Renal cortex interstitium (tissue), 11 donors: Measurements from ENCODE around the gene NKPD1. TPM values are rescaled to one million over a fixed set of nuclear protein-coding genes. Genes with fewer than 3 reads are reported as not detected.
A peak's percentile ranks its signal among the peaks of the same experiment; 100 is the strongest.

Source experiments
- DNase-seq, 11 donors: peaks; one replicate each; pipeline ENCODE4 v3.0.0-alpha.2; 2013; ENCODE audit warnings: low read depth in 9 of 11, low spot score in 4 of 11; ENCODE audit errors: extremely low read depth in 1 of 11
- polyA plus RNA-seq, 3 donors: library from polyadenylated mRNA; unstranded; fragments of 120-200 nt; gene quantifications; one replicate each; pipeline ENCODE4 v1.2.1, GENCODE V29; 2013; ENCODE audit not compliant: insufficient read length in 3 of 3

The NKPD1 gene
- polyA plus RNA-seq, 3 donors = 0.09 to 0.38 (median 0.13) TPM

DNA sequence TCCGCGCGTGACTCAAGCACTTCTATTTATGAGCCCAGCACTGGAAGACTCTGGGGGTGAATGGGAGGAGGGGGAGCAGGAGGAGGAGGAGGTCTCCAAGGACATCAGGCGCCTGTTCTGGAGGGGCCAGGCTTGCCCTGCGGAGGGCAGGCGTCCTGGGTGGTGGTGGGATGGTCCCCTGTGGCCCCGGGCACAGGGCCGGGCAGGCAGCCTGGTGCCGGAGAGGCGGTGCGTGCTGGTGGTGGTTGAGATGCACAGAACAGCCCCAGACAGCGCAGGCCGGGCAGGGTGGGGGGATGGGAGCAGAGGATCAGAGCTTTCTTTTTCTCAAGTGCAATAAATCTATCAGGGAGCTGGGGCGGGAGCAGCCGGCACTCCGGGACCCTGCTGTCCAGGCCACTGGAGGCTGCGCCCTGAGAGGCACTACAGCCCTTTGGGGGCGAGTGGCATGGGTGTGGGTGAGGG, 14.0 kb downstream of the NKPD1 start:
- DNase-seq = no peak

DNA sequence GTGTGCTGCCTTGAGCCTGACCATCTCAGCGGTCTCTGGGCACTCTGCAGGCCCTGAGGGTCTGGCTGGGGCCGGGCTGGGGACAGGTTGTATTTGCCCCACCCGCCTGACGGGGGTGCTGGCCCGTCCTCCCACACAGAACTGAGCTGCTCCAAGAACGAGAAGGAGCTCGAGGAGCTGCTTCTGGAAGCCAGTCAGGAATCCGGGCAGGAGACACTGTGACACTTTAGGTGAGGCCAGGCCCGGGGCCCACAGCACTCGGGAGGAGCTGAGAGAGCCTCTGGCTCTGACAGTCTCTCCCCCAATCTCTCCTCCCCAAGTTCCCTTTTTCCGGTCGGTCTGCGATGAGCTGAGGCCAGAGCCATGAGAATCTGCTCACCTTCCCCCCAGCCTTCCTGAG, 14.5 kb downstream of the NKPD1 start:
- DNase-seq = no peak

DNA sequence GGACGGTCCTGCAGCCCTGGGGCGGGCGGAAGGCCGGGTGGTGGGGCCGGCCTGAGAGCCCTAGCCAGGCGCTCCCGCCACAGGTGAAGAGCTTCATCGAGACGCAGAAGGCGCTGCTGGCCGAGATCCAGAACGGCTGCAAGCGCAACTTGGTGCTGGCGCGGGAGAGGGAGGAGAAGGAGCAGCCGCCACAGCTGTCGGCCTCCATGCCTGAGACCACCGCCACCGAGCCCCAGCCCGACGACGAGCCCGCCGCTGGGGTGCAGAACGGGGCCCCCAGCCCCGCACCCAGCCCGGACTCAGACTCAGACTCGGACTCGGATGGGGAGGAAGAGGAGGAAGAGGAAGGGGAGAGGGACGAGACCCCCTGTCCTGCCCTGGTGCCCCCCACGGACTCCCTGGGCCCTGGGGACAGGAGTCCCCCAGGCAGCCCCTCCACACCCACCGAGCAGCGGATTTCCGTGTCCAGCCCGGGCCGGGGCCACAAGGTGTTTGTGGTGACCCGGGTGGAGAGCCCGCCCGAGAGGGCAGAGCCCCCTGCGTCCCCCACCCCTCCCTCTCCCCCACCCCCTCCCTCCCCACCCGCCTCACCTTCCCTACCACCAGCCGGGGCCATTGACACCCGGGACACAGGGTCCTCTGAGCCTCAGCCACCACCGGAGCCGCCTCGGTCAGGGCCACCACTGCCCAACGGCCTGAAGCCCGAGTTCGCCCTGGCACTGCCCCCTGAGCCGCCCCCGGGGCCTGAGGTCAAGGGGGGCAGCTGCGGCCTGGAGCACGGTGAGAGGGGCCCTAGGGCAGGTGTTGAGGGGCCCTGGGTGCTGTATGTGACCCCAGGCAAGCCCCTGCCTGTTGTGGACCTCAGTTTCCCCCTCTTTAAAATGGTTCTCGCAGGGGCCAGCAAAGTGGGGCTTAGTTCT, 15.3 kb downstream of the NKPD1 start:
- no peak for DNase-seq

- DNase-seq = no peak
Measured at GRCh38 chr19:45144431-45145269, 16.1 kb downstream of the NKPD1 start.

DNA sequence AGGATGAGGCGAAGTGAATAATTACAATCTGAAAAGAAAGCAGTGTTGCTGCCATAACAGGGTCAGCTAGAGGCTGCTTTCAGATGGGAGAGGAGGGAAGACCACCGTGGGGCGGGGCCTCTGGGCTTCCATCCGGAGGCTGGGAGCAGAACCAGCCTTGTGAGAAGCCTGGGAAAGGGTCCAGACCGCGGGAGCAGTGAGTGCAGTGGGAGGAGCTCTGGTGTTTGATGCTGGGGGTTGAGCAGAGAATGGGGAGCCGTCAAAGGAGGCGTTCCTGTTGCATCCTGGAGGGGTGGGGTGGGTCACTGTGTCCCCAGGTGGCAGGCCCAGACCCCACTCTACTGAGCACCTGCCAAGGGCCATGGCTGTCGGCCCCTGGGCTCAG, 18.1 kb downstream of the NKPD1 start:
- no peak for DNase-seq

DNA sequence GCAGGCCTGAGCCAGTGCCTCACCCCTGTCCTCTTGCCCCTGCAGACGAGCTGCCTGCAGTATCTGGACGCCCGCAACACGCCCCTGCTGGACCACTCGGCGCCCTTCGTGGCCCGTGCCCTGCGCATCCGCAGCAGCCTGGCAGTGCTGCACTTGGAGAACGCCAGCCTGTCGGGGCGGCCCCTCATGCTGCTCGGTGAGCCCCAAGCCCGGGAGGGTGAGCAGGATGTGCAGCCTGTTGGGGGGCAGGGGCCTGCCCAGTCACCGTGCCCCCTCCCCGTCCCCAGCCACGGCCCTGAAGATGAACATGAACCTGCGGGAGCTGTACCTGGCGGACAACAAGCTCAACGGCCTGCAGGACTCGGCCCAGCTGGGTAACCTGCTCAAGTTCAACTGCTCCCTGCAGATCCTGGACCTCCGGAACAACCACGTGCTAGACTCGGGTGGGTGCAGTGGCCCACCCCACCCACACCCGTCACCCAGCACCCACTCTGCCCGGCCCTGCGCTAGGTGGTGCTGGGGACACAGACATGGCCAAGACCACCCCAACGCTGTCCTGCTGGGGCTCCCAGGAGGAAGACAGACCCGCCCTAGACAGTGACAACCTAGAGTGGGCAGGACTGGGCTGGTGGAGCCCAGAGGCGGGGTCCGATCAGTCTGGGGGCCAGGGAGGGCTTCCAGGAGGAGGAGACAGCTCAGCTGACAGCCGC, 18.6 kb downstream of the NKPD1 start:
- no peak for DNase-seq

GRCh38 chr19:45141203-45141900, 19.4 kb downstream of the NKPD1 start:
- no peak for DNase-seq

- DNase-seq = no peak
Measured at GRCh38 chr19:45140533-45140932, 20.2 kb downstream of the NKPD1 start.

DNA sequence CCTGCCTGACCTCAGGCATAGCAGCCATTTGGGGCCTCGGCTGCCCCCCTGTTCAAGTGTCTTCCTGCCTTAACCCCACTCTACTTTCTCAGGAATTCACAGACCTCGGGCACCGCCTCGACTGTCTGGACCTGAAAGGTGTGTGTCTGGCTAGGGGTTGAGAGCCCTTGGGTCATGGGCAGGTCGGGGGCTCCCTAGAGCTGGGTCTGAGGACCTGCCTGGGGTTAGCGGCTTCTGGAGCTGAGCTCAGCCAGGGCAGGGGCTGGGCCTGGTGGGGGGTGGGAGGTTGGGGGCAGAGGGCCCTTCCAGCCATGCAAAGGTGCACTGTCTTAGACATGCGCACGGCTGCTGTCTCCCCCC, 20.7 kb downstream of the NKPD1 start:
- DNase-seq = no peak

- no peak for DNase-seq
Measured at GRCh38 chr19:45139286-45140143, 21.3 kb downstream of the NKPD1 start.

GRCh38 chr19:45138303-45138751, 22.5 kb downstream of the NKPD1 start:
- no peak for DNase-seq

- DNase-seq = no peak
Measured at GRCh38 chr19:45137179-45137761, 23.5 kb downstream of the NKPD1 start.

DNA sequence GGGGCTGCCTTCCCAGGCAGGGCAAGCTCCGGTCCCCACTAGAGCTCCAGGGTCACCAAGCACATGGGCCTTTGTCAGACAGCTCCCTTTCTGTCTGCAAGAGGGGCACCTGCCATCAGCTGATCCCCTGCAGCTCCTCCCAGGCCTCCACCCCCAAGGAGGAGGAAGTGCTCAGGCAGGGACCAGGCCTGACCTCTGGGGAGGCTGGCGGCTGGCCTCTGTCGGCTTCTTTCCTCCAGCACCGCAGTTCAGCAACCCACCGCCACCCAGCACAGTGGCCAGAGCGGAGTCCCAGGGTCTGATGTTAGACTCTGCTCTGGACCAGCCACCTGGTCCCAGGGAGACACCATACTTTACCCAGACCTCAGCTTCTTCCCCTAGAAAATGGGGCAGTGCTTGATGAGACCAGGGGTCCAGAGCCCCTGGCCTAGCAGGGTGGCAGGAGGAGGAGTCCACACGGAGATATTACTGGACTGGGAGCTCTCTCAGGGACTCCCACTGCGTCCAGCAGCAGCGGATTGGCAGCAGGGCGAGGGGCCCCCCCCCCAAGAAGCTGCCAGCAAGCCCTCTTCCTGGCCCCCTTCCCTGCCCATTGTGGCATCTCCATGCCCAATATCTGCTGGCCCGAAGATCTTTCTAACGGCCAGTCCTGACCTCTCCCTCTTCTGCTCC, 24.1 kb downstream of the NKPD1 start:
- DNase-seq = no peak

- no peak for DNase-seq
Measured at GRCh38 chr19:45135176-45135885, 25.5 kb downstream of the NKPD1 start.

DNA sequence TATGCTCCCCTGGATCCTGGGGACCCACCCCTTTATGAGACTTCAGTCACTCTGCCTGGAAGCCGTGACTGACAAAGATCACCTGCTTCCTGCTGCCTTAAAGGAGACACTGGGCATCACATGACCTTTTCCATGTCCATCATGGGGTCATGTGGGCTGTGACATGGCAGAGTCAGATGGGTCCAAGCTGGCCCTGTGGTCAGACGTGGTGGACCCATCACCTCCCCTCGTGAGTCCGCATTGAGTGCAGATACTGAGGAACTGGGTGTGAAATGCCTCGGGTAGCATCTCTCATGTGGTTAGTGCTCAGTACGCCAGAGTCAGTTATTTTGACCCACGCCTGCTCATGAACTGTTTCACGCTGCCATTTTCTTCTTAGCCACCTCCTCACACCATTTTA, 27.1 kb downstream of the NKPD1 start:
- no peak for DNase-seq

DNA sequence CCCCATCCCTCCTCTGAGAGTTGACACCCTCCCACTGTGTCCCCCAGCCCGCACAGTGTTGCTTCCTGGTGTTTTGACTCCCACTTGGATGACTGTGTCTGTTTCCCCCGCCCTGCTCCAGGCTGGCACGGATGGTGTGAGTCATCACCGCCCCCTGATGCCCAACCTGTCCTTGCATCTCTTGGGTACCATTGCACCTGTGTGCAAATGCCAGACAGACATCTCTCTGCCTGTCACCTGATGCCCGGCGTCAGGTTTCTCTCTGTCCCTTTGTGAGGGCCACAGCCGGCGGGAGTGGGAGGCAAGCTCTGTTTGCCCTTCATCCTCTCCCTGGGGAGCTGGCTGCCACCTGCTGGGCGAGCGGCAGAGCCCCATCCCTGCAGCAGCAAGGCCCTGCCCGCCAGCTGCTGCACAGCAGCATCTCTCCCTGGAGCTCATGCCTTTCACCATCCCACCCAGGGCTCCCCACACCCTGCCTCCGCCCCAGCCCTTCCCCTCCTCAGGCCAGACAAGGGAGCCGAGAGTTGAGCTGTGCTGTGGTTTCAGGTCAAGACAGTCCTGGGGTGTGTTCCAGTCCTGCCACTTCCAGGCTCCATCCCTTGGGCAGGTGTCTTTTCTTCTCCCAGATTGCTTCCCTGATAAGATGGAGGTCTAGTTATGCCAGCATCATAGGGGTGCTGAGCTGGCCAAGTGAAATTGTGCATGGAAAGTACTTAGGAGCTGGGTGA, 29.7 kb downstream of the NKPD1 start:
- peak in 1 of 11 donors; percentile 25 for DNase-seq
